ENCODE data around the gene MACROD1.

GRCh38 chr11:64132982-64133705 lies 32.8 kb downstream of the MACROD1 start:
- TF ChIP-seq CTCF (IDR thresholded peaks at IDR 0.05) = no peak
- no peak for TF ChIP-seq POLR2A (IDR thresholded peaks at IDR 0.05)
